IPS-15b (cell line): ENCODE data around the gene CREBBP.
"Not testable (repeated sequence)": the region's sequence is repeated elsewhere in the genome, so short reads cannot be mapped to it uniquely, and the experiment has no call there.

Experiments used
- H3K27me3 ChIP-seq: one replicate; pipeline ENCODE4 v1.6.1; 2013; ENCODE audit warnings: low read length; ENCODE audit not compliant: control insufficient read depth, insufficient read depth
- H3K36me3 ChIP-seq: one replicate; pipeline ENCODE4 v1.6.1; 2013; ENCODE audit warnings: low read length; ENCODE audit not compliant: control insufficient read depth, insufficient read depth
- H3K4me1 ChIP-seq: one replicate; pipeline ENCODE4 v1.6.1; 2013; ENCODE audit warnings: mild to moderate bottlenecking, low read length; ENCODE audit not compliant: control insufficient read depth, insufficient read depth
- H3K4me3 ChIP-seq: one replicate; pipeline ENCODE4 v1.5.1; 2013; ENCODE audit warnings: low read depth, low read length
- H3K9ac ChIP-seq: one replicate; pipeline ENCODE4 v1.6.1; 2013; ENCODE audit warnings: low read depth, mild to moderate bottlenecking, low read length
- H3K9me3 ChIP-seq: one replicate; pipeline ENCODE4 v1.6.1; 2013; ENCODE audit warnings: mild to moderate bottlenecking, low read length; ENCODE audit not compliant: control insufficient read depth, insufficient read depth

CREBBP gene

GRCh38 chr16:3880623-3881498 is at the start of gene CREBBP:
Gene CREBBP (minus strand): TSS chr16:3880713. CDS start chr16:3879916, 797 bp downstream.
- no peaks in the 10 kb centered on the region for H3K9me3 ChIP-seq
- H3K9ac ChIP-seq, result peak within 1 kb of the TSS; percentile 54
- no peaks in the 10 kb centered on the region for H3K4me1 ChIP-seq
- peak within 1 kb of the TSS; percentile 85 for H3K4me3 ChIP-seq
- H3K36me3 ChIP-seq, result no peaks in the 10 kb centered on the region
- H3K27me3 ChIP-seq, result peaks cover 3% of the 10 kb centered on the region

- H3K27me3 ChIP-seq, H3K4me1 ChIP-seq, H3K36me3 ChIP-seq, H3K4me3 ChIP-seq, H3K9ac ChIP-seq, H3K9me3 ChIP-seq: not testable (repeated sequence)
Measured at GRCh38 chr16:3927147-3927546, 46.6 kb upstream of the CREBBP start.

- Histone ChIP-seq H3K27me3 (no peaks in the 10 kb centered on the region), H3K9me3 (no peaks in the 10 kb centered on the region), H3K4me3 (no peak overlapping the region)
Measured at GRCh38 chr16:3924763-3925162, 44.2 kb upstream of the CREBBP start.

GRCh38 chr16:3922241-3922640 is 41.7 kb upstream of the CREBBP start:
- H3K9me3 ChIP-seq, result no peaks in the 10 kb centered on the region
- H3K9ac ChIP-seq, result no peak overlapping the region
- no peaks in the 10 kb centered on the region for H3K27me3 ChIP-seq
- no peaks in the 10 kb centered on the region for H3K36me3 ChIP-seq
- H3K4me3 ChIP-seq, result no peak overlapping the region
- no peaks in the 10 kb centered on the region for H3K4me1 ChIP-seq

More at GRCh38 chr16:3924763-3925162, 44.2 kb upstream of the CREBBP start:
- Histone ChIP-seq H3K36me3 (no peaks in the 10 kb centered on the region), H3K4me1 (no peaks in the 10 kb centered on the region), H3K9ac (no peak overlapping the region)

- no peaks in the 10 kb centered on the region for H3K4me1 ChIP-seq
- H3K9ac ChIP-seq, result no peak overlapping the region
- H3K4me3 ChIP-seq, result no peak overlapping the region
- H3K36me3 ChIP-seq, result no peaks in the 10 kb centered on the region
- no peaks in the 10 kb centered on the region for H3K27me3 ChIP-seq
- H3K9me3 ChIP-seq, result no peaks in the 10 kb centered on the region
Measured at GRCh38 chr16:3920206-3920605, 39.7 kb upstream of the CREBBP start.

GRCh38 chr16:3919413-3919812 is 38.9 kb upstream of the CREBBP start:
- Histone ChIP-seq H3K9me3 (no peaks in the 10 kb centered on the region), H3K9ac (no peak overlapping the region), H3K27me3 (no peaks in the 10 kb centered on the region), H3K4me3 (no peak overlapping the region), H3K36me3 (no peaks in the 10 kb centered on the region), H3K4me1 (no peaks in the 10 kb centered on the region)

- no peaks in the 10 kb centered on the region for H3K9me3 ChIP-seq
- H3K4me3 ChIP-seq, result no peak overlapping the region
- no peaks in the 10 kb centered on the region for H3K36me3 ChIP-seq
Measured at GRCh38 chr16:3915426-3916260, 35.1 kb upstream of the CREBBP start.

GRCh38 chr16:3912897-3913296 is 32.4 kb upstream of the CREBBP start:
- Histone ChIP-seq H3K9me3 (no peaks in the 10 kb centered on the region), H3K36me3 (no peaks in the 10 kb centered on the region)

More at GRCh38 chr16:3915426-3916260, 35.1 kb upstream of the CREBBP start:
- Histone ChIP-seq H3K4me1 (no peaks in the 10 kb centered on the region), H3K9ac (no peak overlapping the region), H3K27me3 (no peaks in the 10 kb centered on the region)

GRCh38 chr16:3912373-3912772 is 31.9 kb upstream of the CREBBP start:
- Histone ChIP-seq H3K9ac (no peak overlapping the region), H3K9me3 (no peaks in the 10 kb centered on the region), H3K4me1 (no peaks in the 10 kb centered on the region), H3K4me3 (no peak overlapping the region), H3K36me3 (no peaks in the 10 kb centered on the region), H3K27me3 (no peaks in the 10 kb centered on the region)

More at GRCh38 chr16:3912897-3913296, 32.4 kb upstream of the CREBBP start:
- H3K27me3 ChIP-seq, result no peaks in the 10 kb centered on the region
- H3K9ac ChIP-seq, result no peak overlapping the region
- no peak overlapping the region for H3K4me3 ChIP-seq
- H3K4me1 ChIP-seq, result no peaks in the 10 kb centered on the region

- not testable (repeated sequence) for H3K9ac ChIP-seq, H3K36me3 ChIP-seq, H3K4me1 ChIP-seq, H3K9me3 ChIP-seq, H3K4me3 ChIP-seq, H3K27me3 ChIP-seq
Measured at GRCh38 chr16:3911741-3912140, 31.2 kb upstream of the CREBBP start.

- Histone ChIP-seq H3K27me3 (no peaks in the 10 kb centered on the region), H3K4me1 (no peaks in the 10 kb centered on the region), H3K4me3 (no peak overlapping the region), H3K36me3 (no peaks in the 10 kb centered on the region), H3K9me3 (no peaks in the 10 kb centered on the region), H3K9ac (no peak overlapping the region)
Measured at GRCh38 chr16:3909791-3910583, 29.5 kb upstream of the CREBBP start.
